Transverse colon (tissue), 4 donors: ENCODE results near the gene ABHD16A.
A peak's percentile ranks its signal among the peaks of the same experiment; 100 is the strongest.

Source experiments
- EP300 ChIP-seq: sonication (generic); formaldehyde crosslinking; IDR thresholded peaks from one replicate; pipeline ENCODE4 v1.6.1; 2017; ENCODE audit warnings: antibody characterized with exemption, low read depth
- POLR2A ChIP-seq: fragments of 450-650 bp; IDR thresholded peaks from one replicate; pipeline ENCODE4 v1.6.1; 2016; ENCODE audit warnings: antibody characterized with exemption, mild to moderate bottlenecking, moderate library complexity
- POLR2AphosphoS5 ChIP-seq, 3 donors: sonication (generic); formaldehyde crosslinking; IDR thresholded peaks; one replicate each; pipeline ENCODE4 v1.6.1; 2016; ENCODE audit warnings: antibody characterized with exemption in 3 of 3
- TF ChIP-seq, protein P1 (sequence below), 5 experiments: fragments of 200-600 bp in 3 of 5; fragments of 450-650 bp in 2 of 5; sonication (generic) in 3 of 5; IDR thresholded peaks; 1 replicate in 2 of 5; 2 replicates in 3 of 5; pipeline ENCODE4 v1.5.1; 2016 to 2017; ENCODE audit warnings: antibody characterized with exemption in 5 of 5, inconsistent platforms in 3 of 5, mild to moderate bottlenecking in 2 of 5, moderate library complexity in 1 of 5

DNA sequence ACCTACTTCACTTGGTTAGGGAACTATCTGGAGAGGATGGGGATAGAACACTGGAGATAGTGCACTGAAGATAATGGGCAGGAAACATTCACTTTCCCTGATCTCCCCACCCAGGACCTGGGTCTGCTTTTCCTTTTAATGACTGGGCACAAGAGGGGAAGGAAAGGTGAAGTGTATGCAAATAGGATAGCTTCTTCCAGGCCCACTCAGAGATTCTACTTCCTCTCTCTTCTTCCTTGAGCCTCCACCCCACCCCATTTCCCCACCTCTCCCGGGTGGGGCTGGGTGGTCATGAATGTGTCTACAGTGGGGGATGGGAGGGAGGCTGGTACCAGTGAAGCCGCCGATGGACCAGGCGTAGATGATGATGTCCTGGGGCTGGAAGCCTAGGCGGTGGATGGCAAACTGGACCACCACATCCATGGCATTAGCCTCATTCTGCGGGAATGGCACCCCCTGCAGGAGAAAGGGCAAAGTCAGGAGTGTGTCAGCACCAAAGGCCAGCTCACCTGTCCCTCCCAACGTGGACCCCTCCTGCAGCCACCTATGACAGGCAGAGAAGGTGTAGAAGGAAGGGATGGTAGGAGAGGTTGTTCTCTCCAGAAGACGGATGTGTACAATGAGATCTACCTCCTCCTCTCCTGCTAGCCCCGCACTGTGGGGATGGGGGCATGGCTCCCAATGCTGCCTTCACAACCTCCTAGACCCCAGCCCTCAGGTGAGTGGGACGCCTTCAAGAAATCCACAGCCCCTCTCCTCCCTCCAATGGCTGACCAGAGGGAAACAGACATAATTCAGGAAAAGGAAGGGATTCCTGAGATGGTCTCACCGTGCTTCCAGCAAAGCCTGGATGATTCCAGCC, 13.6 kb downstream of the ABHD16A start:
- no peak for TF ChIP-seq POLR2A
- no peak for TF ChIP-seq POLR2AphosphoS5 (IDR thresholded peaks at IDR 0.05)
- TF ChIP-seq, protein P1, sequence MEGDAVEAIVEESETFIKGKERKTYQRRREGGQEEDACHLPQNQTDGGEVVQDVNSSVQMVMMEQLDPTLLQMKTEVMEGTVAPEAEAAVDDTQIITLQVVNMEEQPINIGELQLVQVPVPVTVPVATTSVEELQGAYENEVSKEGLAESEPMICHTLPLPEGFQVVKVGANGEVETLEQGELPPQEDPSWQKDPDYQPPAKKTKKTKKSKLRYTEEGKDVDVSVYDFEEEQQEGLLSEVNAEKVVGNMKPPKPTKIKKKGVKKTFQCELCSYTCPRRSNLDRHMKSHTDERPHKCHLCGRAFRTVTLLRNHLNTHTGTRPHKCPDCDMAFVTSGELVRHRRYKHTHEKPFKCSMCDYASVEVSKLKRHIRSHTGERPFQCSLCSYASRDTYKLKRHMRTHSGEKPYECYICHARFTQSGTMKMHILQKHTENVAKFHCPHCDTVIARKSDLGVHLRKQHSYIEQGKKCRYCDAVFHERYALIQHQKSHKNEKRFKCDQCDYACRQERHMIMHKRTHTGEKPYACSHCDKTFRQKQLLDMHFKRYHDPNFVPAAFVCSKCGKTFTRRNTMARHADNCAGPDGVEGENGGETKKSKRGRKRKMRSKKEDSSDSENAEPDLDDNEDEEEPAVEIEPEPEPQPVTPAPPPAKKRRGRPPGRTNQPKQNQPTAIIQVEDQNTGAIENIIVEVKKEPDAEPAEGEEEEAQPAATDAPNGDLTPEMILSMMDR (IDR thresholded peaks at IDR 0.05): peak in 4 of 5 experiments; percentile 11 to 32 (median 22)
- no peak for TF ChIP-seq EP300
